NCI-H1436 treated with DMSO at 0.1 percent for 48 hours (cell line): ENCODE results near the gene MCAT.
"Not testable (repeated sequence)": the region's sequence is repeated elsewhere in the genome, so short reads cannot be mapped to it uniquely, and the experiment has no call there.

Experiments used
- DNase-seq: peaks from one replicate; lab custom pipeline; 2025; lab: John Stamatoyannopoulos, UW

Gene MCAT

GRCh38 chr22:43153899-43154298, 10.7 kb upstream of the MCAT start:
- no peak for DNase-seq

GRCh38 chr22:43152357-43153071, 9.3 kb upstream of the MCAT start:
- no peak for DNase-seq

- no peak for DNase-seq
These were observed 8.8 kb upstream of the MCAT start for GRCh38 chr22:43152003-43152356.

- DNase-seq, result no peak
These were observed 8.2 kb upstream of the MCAT start, which contains the start of gene TSPO for GRCh38 chr22:43151251-43152002. TSPO (plus strand) TSS chr22:43151559; CDS start chr22:43159239, 7,680 bp downstream.

GRCh38 chr22:43150731-43151206, 7.6 kb upstream of the MCAT start:
- DNase-seq, result no peak

- DNase-seq, result no peak
These were observed 5.4 kb upstream of the MCAT start for GRCh38 chr22:43148581-43148980.

- DNase-seq, result no peak
These were observed 4.6 kb upstream of the MCAT start for GRCh38 chr22:43147821-43148220.

- not testable (repeated sequence) for DNase-seq
These were observed 3.1 kb upstream of the MCAT start for GRCh38 chr22:43146332-43146731.

- not testable (repeated sequence) for DNase-seq
These were observed 2.2 kb upstream of the MCAT start for GRCh38 chr22:43145371-43145770.

GRCh38 chr22:43144949-43145348, 1.8 kb upstream of the MCAT start:
- no peak for DNase-seq

GRCh38 chr22:43136801-43137200, 6.4 kb downstream of the MCAT start:
- DNase-seq, result no peak

GRCh38 chr22:43136255-43136654, 6.9 kb downstream of the MCAT start:
- DNase-seq, result no peak

- DNase-seq, result no peak
These were observed 7.6 kb downstream of the MCAT start for GRCh38 chr22:43135565-43135964.

- no peak for DNase-seq
These were observed 8.6 kb downstream of the MCAT start for GRCh38 chr22:43134553-43134952.

GRCh38 chr22:43133401-43133800, 9.8 kb downstream of the MCAT start:
- no peak for DNase-seq

GRCh38 chr22:43131773-43132501, 11.3 kb downstream of the MCAT start:
- DNase-seq, result no peak

- DNase-seq, result no peak
These were observed 13.5 kb downstream of the MCAT start for GRCh38 chr22:43129426-43130425.

GRCh38 chr22:43128928-43129424, 14.2 kb downstream of the MCAT start:
- no peak for DNase-seq

GRCh38 chr22:43128116-43128515, 15.1 kb downstream of the MCAT start:
- no peak for DNase-seq

GRCh38 chr22:43127166-43127908, 15.9 kb downstream of the MCAT start:
- no peak for DNase-seq
